Psoas muscle (tissue), 8 donors: ENCODE measurements around the gene POLDIP3. TPM values are rescaled to one million over a fixed set of nuclear protein-coding genes. Genes with fewer than 3 reads are reported as not detected.

Source experiments
- ATAC-seq, 4 donors: fragments of 200-7000 bp; cut with Tn5 transposase; one replicate each; pipeline ENCODE4 v1.9.1; 2020; ENCODE audit warnings: moderate library complexity in 3 of 4, mild to moderate bottlenecking in 2 of 4
- DNase-seq, 2 donors: peaks; one replicate each; pipeline ENCODE4 v3.0.0-alpha.2; 2020
- H3K27ac ChIP-seq: fragments of 200-600 bp; one replicate; pipeline ENCODE4 v1.8.0; 2022
- H3K27me3 ChIP-seq, 3 donors: fragments of 200-600 bp in 1 of 3; one replicate each; pipeline versions ENCODE4 v1.6.1 to v1.8.0; 2013 to 2022; ENCODE audit warnings: low read length in 2 of 3, mild to moderate bottlenecking in 2 of 3, moderate library complexity in 1 of 3; ENCODE audit not compliant: insufficient read depth in 3 of 3
- H3K36me3 ChIP-seq, 2 donors: fragments of 200-600 bp in 1 of 2; one replicate each; pipeline versions ENCODE4 v1.6.1 to v1.8.0; 2013 to 2022; ENCODE audit warnings: low read depth in 1 of 2, mild to moderate bottlenecking in 1 of 2, moderate library complexity in 1 of 2; ENCODE audit not compliant: insufficient read depth in 1 of 2
- H3K4me1 ChIP-seq: fragments of 200-600 bp; one replicate; pipeline ENCODE4 v1.8.0; 2022
- H3K4me3 ChIP-seq: fragments of 200-600 bp; one replicate; pipeline ENCODE4 v1.8.0; 2022; ENCODE audit warnings: mild to moderate bottlenecking
- H3K9me3 ChIP-seq: fragments of 200-600 bp; one replicate; pipeline ENCODE4 v1.8.0; 2022
- WGBS, 3 donors: extraction: QIAGEN DNeasy Blood & Tissue Kit; methylation state at CpG; one replicate each; pipeline versions ENCODE4 v1.1.6 to v1.1.7; 2013; 5-methylcytosine and 5-hydroxymethylcytosine counted together
- intact Hi-C, 2 donors: fragments of 100-400 bp; cut with DNase I; formaldehyde crosslinking; loops; one replicate each; pipeline versions ENCODE4 v1.11.0 to v1.14.2; 2022
- polyA plus RNA-seq, 3 donors: library from polyadenylated mRNA; stranded (reverse); fragments of 200-250 nt; gene quantifications; one replicate each; pipeline ENCODE4 v1.2.3, GENCODE V29; 2013
- total RNA-seq, 4 donors: library from RNA; stranded (reverse); fragmentation: NEBNext Ultra II Directional in 2 of 4; extraction: Animal tissue kit (Norgen Biotek cat#: 25700) in 2 of 4; gene quantifications; one replicate each; pipeline versions ENCODE4 v1.2.1 to v1.2.4, GENCODE V29; 2021 to 2023
- TF ChIP-seq, protein P1 (sequence below): fragments of 200-600 bp; IDR thresholded peaks from one replicate; pipeline ENCODE4 v1.8.0; 2022; ENCODE audit warnings: antibody characterized with exemption
- donor health status: healthy with polysubstance abuse.
- donor health status: DM: no; HTN: no; CAD: no; lungs with moderate emphysema.
- donor health status: Bipolar disorder and iron deficiency.
- donor health status: healthy.
- donor health status: DM: yes; HTN: yes; CAD: no.
- donor health status: DM: no; HTN: no; CAD: no.
- donor health status: DM: no; HTN: no; CAD: no.
- donor health status: DM: yes; HTN: yes; CAD: no.

POLDIP3 gene
- total and polyA plus RNA-seq, 7 donors, result 25.0 to 47.1 (median 32.6) TPM

- peak overlapping the region; percentile 92 for H3K27ac ChIP-seq
- TF ChIP-seq, protein P1, sequence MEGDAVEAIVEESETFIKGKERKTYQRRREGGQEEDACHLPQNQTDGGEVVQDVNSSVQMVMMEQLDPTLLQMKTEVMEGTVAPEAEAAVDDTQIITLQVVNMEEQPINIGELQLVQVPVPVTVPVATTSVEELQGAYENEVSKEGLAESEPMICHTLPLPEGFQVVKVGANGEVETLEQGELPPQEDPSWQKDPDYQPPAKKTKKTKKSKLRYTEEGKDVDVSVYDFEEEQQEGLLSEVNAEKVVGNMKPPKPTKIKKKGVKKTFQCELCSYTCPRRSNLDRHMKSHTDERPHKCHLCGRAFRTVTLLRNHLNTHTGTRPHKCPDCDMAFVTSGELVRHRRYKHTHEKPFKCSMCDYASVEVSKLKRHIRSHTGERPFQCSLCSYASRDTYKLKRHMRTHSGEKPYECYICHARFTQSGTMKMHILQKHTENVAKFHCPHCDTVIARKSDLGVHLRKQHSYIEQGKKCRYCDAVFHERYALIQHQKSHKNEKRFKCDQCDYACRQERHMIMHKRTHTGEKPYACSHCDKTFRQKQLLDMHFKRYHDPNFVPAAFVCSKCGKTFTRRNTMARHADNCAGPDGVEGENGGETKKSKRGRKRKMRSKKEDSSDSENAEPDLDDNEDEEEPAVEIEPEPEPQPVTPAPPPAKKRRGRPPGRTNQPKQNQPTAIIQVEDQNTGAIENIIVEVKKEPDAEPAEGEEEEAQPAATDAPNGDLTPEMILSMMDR, result no peak
- H3K4me3 ChIP-seq, result peak overlapping the region; percentile 96
- no peaks in the 10 kb centered on the region for H3K27me3 ChIP-seq
- intact Hi-C loops, result loop anchor here (5.0 kb wide), 2 partner anchors 72 to 82 kb away; no protein-coding TSS in a partner anchor
- ATAC-seq (peak; percentile 72 to 80 (median 76)), DNase-seq (peak; percentile 83 to 90)
- no peaks in the 10 kb centered on the region for H3K9me3 ChIP-seq
- peaks cover 42% of the 10 kb centered on the region for H3K4me1 ChIP-seq
- peaks cover 0 to 23% of the 10 kb centered on the region in 2 donors for H3K36me3 ChIP-seq
- WGBS, 3 donors, result 0 to 1% (median 1%) methylated on average over 35 of the region's 35 CpGs
These were observed 593 bp upstream of the POLDIP3 start for GRCh38 chr22:42615092-42615859.

- ATAC-seq, result no peak
- TF ChIP-seq, protein P1, result no peak
- intact Hi-C loops, result no loop called here
- no peaks in the 10 kb centered on the region for H3K27me3 ChIP-seq
- H3K9me3 ChIP-seq, result no peaks in the 10 kb centered on the region
- H3K27ac ChIP-seq, result peak overlapping the region; percentile 92
- H3K36me3 ChIP-seq, result peaks cover 0 to 19% of the 10 kb centered on the region in 2 donors
- peaks cover 54% of the 10 kb centered on the region for H3K4me1 ChIP-seq
- no peak for DNase-seq
- peak overlapping the region; percentile 96 for H3K4me3 ChIP-seq
- 0 to 1% (median 1%) methylated on average over 10 of the region's 10 CpGs for WGBS, 3 donors
These were observed 796 bp downstream of the POLDIP3 start for GRCh38 chr22:42613872-42614301.

DNA sequence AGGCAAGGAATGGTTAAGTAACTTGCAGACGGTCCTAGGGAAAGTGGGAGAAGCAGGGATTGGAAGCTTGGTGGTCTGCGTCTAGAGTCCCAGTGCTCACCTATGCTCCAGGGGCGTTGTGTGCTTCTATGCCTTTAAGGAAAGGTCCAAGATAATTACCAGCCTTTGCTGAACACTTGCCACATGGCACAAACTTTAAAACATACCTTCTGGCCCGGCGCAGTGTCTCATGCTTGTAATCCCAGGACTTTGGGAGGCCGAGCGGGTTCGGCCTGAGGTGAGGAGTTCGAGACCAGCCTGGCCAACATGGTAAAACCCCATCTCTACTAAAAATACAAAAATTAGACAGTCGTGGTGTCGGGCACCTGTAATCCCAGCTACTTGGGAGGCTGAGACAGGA lies 2.3 kb downstream of the POLDIP3 start:
- H3K27ac ChIP-seq, result peak overlapping the region; percentile 92
- TF ChIP-seq, protein P1, result no peak
- H3K4me3 ChIP-seq, result peak overlapping the region; percentile 96
- H3K9me3 ChIP-seq, result no peaks in the 10 kb centered on the region
- H3K27me3 ChIP-seq, result no peaks in the 10 kb centered on the region
- no peak for DNase-seq
- ATAC-seq, result no peak
- WGBS, 3 donors, result 55 to 69% (median 60%) methylated on average over 11 of the region's 11 CpGs
- H3K36me3 ChIP-seq, result peaks cover 0 to 19% of the 10 kb centered on the region in 2 donors
- intact Hi-C loops, result no loop called here
- H3K4me1 ChIP-seq, result peaks cover 59% of the 10 kb centered on the region

- intact Hi-C loops, result no loop called here
- WGBS, 3 donors, result 81 to 88% (median 85%) methylated on average over 1 of the region's 1 CpG
- Histone ChIP-seq H3K36me3 (peaks cover 0 to 19% of the 10 kb centered on the region in 2 donors), H3K27ac (no peak overlapping the region), H3K4me1 (peaks cover 56% of the 10 kb centered on the region), H3K9me3 (no peaks in the 10 kb centered on the region), H3K27me3 (no peaks in the 10 kb centered on the region), H3K4me3 (no peak overlapping the region)
- ATAC-seq (no peak), DNase-seq (no peak)
- TF ChIP-seq, protein P1, result no peak
These were observed 3.6 kb downstream of the POLDIP3 start for GRCh38 chr22:42611051-42611450.
